HEK293 (cell line): ENCODE results near the gene F11.

Experiments
- CTCF ChIA-PET: fragments of 350-600 bp; formaldehyde crosslinking; extraction: SDS; loops from one replicate; lab custom pipeline; 2021; ENCODE audit warnings: antibody characterized with exemption; lab: Yijun Ruan, JAX
- POLR2A ChIA-PET: fragments of 300-600 bp; formaldehyde crosslinking; extraction: SDS; loops from one replicate; lab custom pipeline; 2020; ENCODE audit warnings: antibody characterized with exemption, inconsistent platforms; lab: Yijun Ruan, JAX
- H3K27ac ChIP-seq: fragments of 200-500 bp; sonication (Bioruptor generic); 2 replicates; pipeline ENCODE4 v1.5.1; 2014; ENCODE audit warnings: low read depth, low read length, control low read depth, inconsistent platforms; ENCODE audit errors: extremely low read depth
- H3K36me3 ChIP-seq, 2 experiments: fragments of 200-500 bp in 1 of 2; sonication (Bioruptor generic) in 1 of 2; 1 replicate in 1 of 2; 2 replicates in 1 of 2; pipeline ENCODE4 v1.5.1; 2014 to 2017; ENCODE audit warnings: inconsistent platforms in 2 of 2, low read length in 2 of 2; ENCODE audit not compliant: control insufficient read depth in 2 of 2, insufficient read depth in 1 of 2
- H3K4me1 ChIP-seq: fragments of 200-500 bp; sonication (Bioruptor generic); 2 replicates; pipeline ENCODE4 v1.5.1; 2014; ENCODE audit warnings: mild to moderate bottlenecking, low read length, inconsistent platforms; ENCODE audit not compliant: control insufficient read depth, insufficient read depth
- H3K4me3 ChIP-seq: 2 replicates; pipeline ENCODE4 v1.5.1; 2011; ENCODE audit warnings: low read depth, mild to moderate bottlenecking, control low read depth, low read length, moderate library complexity
- H3K9me3 ChIP-seq: fragments of 200-500 bp; sonication (Bioruptor generic); 2 replicates; pipeline ENCODE4 v1.5.1; 2014; ENCODE audit warnings: low read depth, low read length, inconsistent platforms; ENCODE audit not compliant: control insufficient read depth, insufficient read depth
- HOXC10 ChIP-seq: sonication (generic); formaldehyde crosslinking; IDR thresholded peaks from 2 replicates; pipeline ENCODE4 v1.8.1; 2023; ENCODE audit warnings: mild to moderate bottlenecking, missing genetic modification reagents
- PATZ1 ChIP-seq: fragments of 450-650 bp; formaldehyde crosslinking; IDR thresholded peaks from 2 replicates; pipeline ENCODE4 v1.5.1; 2016; ENCODE audit warnings: missing biosample characterization, missing genetic modification characterization
- REPIN1 ChIP-seq: fragments of 450-650 bp; formaldehyde crosslinking; IDR thresholded peaks from 2 replicates; pipeline ENCODE4 v1.5.1; 2017; ENCODE audit warnings: missing biosample characterization, missing genetic modification characterization, low read depth
- SP3 ChIP-seq: fragments of 450-650 bp; formaldehyde crosslinking; IDR thresholded peaks from 2 replicates; pipeline ENCODE4 v1.5.1; 2016; ENCODE audit warnings: missing biosample characterization, missing genetic modification characterization
- SP7 ChIP-seq: fragments of 450-650 bp; formaldehyde crosslinking; IDR thresholded peaks from 2 replicates; pipeline ENCODE4 v1.5.1; 2016; ENCODE audit warnings: missing biosample characterization, missing genetic modification characterization
- ZBTB1 ChIP-seq: fragments of 450-650 bp; formaldehyde crosslinking; IDR thresholded peaks from 2 replicates; pipeline ENCODE4 v1.5.1; 2016; ENCODE audit warnings: missing biosample characterization, missing genetic modification characterization
- ZBTB17 ChIP-seq: fragments of 450-650 bp; formaldehyde crosslinking; IDR thresholded peaks from 2 replicates; pipeline ENCODE4 v1.5.1; 2016; ENCODE audit warnings: missing biosample characterization, missing genetic modification characterization
- ZBTB20 ChIP-seq: fragments of 450-650 bp; formaldehyde crosslinking; IDR thresholded peaks from 2 replicates; pipeline ENCODE4 v1.5.1; 2016; ENCODE audit warnings: missing biosample characterization, missing genetic modification characterization
- ZFHX2 ChIP-seq: fragments of 450-650 bp; formaldehyde crosslinking; conservative IDR thresholded peaks from 2 replicates; pipeline ENCODE4 v1.5.1; 2016; ENCODE audit warnings: missing biosample characterization, missing genetic modification characterization
- ZFP37 ChIP-seq: fragments of 450-650 bp; formaldehyde crosslinking; IDR thresholded peaks from 2 replicates; pipeline ENCODE4 v1.5.1; 2016; ENCODE audit warnings: missing biosample characterization, missing genetic modification characterization
- ZNF132 ChIP-seq: fragments of 450-650 bp; formaldehyde crosslinking; IDR thresholded peaks from 2 replicates; pipeline ENCODE4 v1.5.1; 2017; ENCODE audit warnings: missing biosample characterization, missing genetic modification characterization, borderline replicate concordance
- ZNF157 ChIP-seq: fragments of 450-650 bp; formaldehyde crosslinking; IDR thresholded peaks from 2 replicates; pipeline ENCODE4 v1.5.1; 2016; ENCODE audit warnings: missing biosample characterization, missing genetic modification characterization
- ZNF223 ChIP-seq: fragments of 450-650 bp; formaldehyde crosslinking; IDR thresholded peaks from 2 replicates; pipeline ENCODE4 v1.5.1; 2016; ENCODE audit warnings: missing biosample characterization, missing genetic modification characterization
- ZNF24 ChIP-seq: fragments of 450-650 bp; formaldehyde crosslinking; IDR thresholded peaks from 2 replicates; pipeline ENCODE4 v1.5.1; 2016; ENCODE audit warnings: missing biosample characterization, missing genetic modification characterization
- ZNF248 ChIP-seq: fragments of 450-650 bp; formaldehyde crosslinking; IDR thresholded peaks from 2 replicates; pipeline ENCODE4 v1.5.1; 2017; ENCODE audit warnings: missing biosample characterization, missing genetic modification characterization
- ZNF558 ChIP-seq: fragments of 450-650 bp; formaldehyde crosslinking; IDR thresholded peaks from 2 replicates; pipeline ENCODE4 v1.5.1; 2016; ENCODE audit warnings: missing biosample characterization, missing genetic modification characterization
- ZNF600 ChIP-seq: fragments of 450-650 bp; formaldehyde crosslinking; IDR thresholded peaks from 2 replicates; pipeline ENCODE4 v1.5.1; 2016; ENCODE audit warnings: missing biosample characterization, missing genetic modification characterization
- ZNF629 ChIP-seq: fragments of 450-650 bp; formaldehyde crosslinking; IDR thresholded peaks from 2 replicates; pipeline ENCODE4 v1.5.1; 2017; ENCODE audit warnings: missing biosample characterization, missing genetic modification characterization
- ZNF664 ChIP-seq: fragments of 450-650 bp; formaldehyde crosslinking; IDR thresholded peaks from 2 replicates; pipeline ENCODE4 v1.5.1; 2016; ENCODE audit warnings: missing biosample characterization, missing genetic modification characterization
- ZNF791 ChIP-seq: fragments of 450-650 bp; formaldehyde crosslinking; IDR thresholded peaks from 2 replicates; pipeline ENCODE4 v1.5.1; 2016; ENCODE audit warnings: missing biosample characterization, missing genetic modification characterization
- ZNF792 ChIP-seq: fragments of 450-650 bp; formaldehyde crosslinking; IDR thresholded peaks from 2 replicates; pipeline ENCODE4 v1.5.1; 2016; ENCODE audit warnings: missing biosample characterization, missing genetic modification characterization
- ZNF837 ChIP-seq: fragments of 450-650 bp; formaldehyde crosslinking; IDR thresholded peaks from 2 replicates; pipeline ENCODE4 v1.5.1; 2016; ENCODE audit warnings: missing biosample characterization, missing genetic modification characterization
- ZXDB ChIP-seq: fragments of 450-650 bp; formaldehyde crosslinking; IDR thresholded peaks from 2 replicates; pipeline ENCODE4 v1.5.1; 2016; ENCODE audit warnings: missing biosample characterization, missing genetic modification characterization
- TF ChIP-seq, protein P1 (sequence below): fragments of 450-650 bp; formaldehyde crosslinking; IDR thresholded peaks from 2 replicates; pipeline ENCODE4 v1.5.1; 2016; ENCODE audit warnings: missing biosample characterization, missing genetic modification characterization, borderline replicate concordance
- TF ChIP-seq, protein P2 (sequence below): fragments of 450-650 bp; formaldehyde crosslinking; IDR thresholded peaks from 2 replicates; pipeline ENCODE4 v1.5.1; 2016; ENCODE audit warnings: missing biosample characterization, missing genetic modification characterization

F11 gene

GRCh38 chr4:186227744-186228513 lies 38.1 kb upstream of the F11 start:
- Histone ChIP-seq H3K4me3 (no peak overlapping the region), H3K36me3 (no peaks in the 10 kb centered on the region), H3K9me3 (no peaks in the 10 kb centered on the region), H3K27ac (no peak overlapping the region), H3K4me1 (peaks cover 10% of the 10 kb centered on the region)
- POLR2A ChIA-PET, result no interaction called here
- TF ChIP-seq ZNF600 (tag by site-specific recombination) (0 out of 2 replicates have a peak, but pooled peaks have one; percentile 15), ZBTB1 (tag by site-specific recombination) (no peak), ZBTB20 (peak; percentile 63; the same call in 1 of the 2 replicates)
- CTCF ChIA-PET, result interaction anchor here (0.5 kb wide), 1 partner anchor 27 kb away, joined by 3 read pairs; no protein-coding TSS in a partner anchor

- CTCF ChIA-PET, result no interaction called here
- TF ChIP-seq HOXC10 (no peak), ZFHX2 (tag by site-specific recombination) (no peak), REPIN1 (tag by site-specific recombination) (no peak), SP7 (tag by site-specific recombination) (no peak), ZNF248 (tag by site-specific recombination) (no peak), ZNF132 (tag by site-specific recombination) (no peak), SP3 (no peak), ZBTB17 (tag by site-specific recombination) (no peak)
- TF ChIP-seq, all 188 proteins: peak for 0
- no peaks in the 10 kb centered on the region for H3K36me3 ChIP-seq
- no peaks in the 10 kb centered on the region for H3K9me3 ChIP-seq
- H3K4me3 ChIP-seq, result no peak overlapping the region
- POLR2A ChIA-PET, result no interaction called here
- H3K27ac ChIP-seq, result no peak overlapping the region
- H3K4me1 ChIP-seq, result peaks cover 10% of the 10 kb centered on the region
These were observed 37.5 kb upstream of the F11 start for GRCh38 chr4:186228514-186228894.

DNA sequence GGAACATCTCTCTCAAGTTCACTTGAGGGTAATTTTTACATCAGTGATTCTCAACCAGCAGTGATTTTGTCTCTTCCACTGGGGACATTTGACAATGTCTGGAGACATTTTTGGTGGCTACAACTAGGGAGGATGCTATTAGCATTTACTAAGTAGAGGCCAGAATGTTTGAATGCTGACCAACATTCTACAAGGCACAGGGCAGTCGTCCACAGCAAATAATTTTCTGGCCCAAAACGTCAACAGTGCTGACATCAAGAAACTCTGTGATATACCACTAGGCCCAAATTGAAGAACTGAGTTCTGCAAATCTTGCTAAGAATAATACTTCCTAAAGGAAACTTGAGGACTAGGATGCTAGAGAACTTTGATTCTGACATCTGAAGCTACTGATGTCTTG lies 31.6 kb upstream of the F11 start:
- Histone ChIP-seq H3K4me1 (no peaks in the 10 kb centered on the region; the same call in 1 of the 2 replicates), H3K4me3 (no peak overlapping the region), H3K27ac (no peak overlapping the region), H3K36me3 (no peaks in the 10 kb centered on the region), H3K9me3 (no peaks in the 10 kb centered on the region)
- ChIA-PET CTCF (no interaction called here), POLR2A (no interaction called here)
- TF ChIP-seq ZNF157, result no peak
- no peak for TF ChIP-seq ZNF223 (tag by site-specific recombination)
- TF ChIP-seq ZXDB (tag by site-specific recombination), result no peak
- no peak for TF ChIP-seq ZNF837
- TF ChIP-seq ZNF629 (tag by site-specific recombination), result no peak
- no peak for TF ChIP-seq ZNF24
- no peak for TF ChIP-seq ZBTB17 (tag by site-specific recombination)
- no peak for TF ChIP-seq ZNF558
- no peak for TF ChIP-seq HOXC10
- TF ChIP-seq ZNF792 (tag by site-specific recombination), result no peak
- no peak for TF ChIP-seq ZNF791 (tag by site-specific recombination)
- TF ChIP-seq, protein P1, sequence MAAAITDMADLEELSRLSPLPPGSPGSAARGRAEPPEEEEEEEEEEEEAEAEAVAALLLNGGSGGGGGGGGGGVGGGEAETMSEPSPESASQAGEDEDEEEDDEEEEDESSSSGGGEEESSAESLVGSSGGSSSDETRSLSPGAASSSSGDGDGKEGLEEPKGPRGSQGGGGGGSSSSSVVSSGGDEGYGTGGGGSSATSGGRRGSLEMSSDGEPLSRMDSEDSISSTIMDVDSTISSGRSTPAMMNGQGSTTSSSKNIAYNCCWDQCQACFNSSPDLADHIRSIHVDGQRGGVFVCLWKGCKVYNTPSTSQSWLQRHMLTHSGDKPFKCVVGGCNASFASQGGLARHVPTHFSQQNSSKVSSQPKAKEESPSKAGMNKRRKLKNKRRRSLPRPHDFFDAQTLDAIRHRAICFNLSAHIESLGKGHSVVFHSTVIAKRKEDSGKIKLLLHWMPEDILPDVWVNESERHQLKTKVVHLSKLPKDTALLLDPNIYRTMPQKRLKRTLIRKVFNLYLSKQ (tag by site-specific recombination), result no peak
- TF ChIP-seq ZNF664, result no peak
- TF ChIP-seq, protein P2, sequence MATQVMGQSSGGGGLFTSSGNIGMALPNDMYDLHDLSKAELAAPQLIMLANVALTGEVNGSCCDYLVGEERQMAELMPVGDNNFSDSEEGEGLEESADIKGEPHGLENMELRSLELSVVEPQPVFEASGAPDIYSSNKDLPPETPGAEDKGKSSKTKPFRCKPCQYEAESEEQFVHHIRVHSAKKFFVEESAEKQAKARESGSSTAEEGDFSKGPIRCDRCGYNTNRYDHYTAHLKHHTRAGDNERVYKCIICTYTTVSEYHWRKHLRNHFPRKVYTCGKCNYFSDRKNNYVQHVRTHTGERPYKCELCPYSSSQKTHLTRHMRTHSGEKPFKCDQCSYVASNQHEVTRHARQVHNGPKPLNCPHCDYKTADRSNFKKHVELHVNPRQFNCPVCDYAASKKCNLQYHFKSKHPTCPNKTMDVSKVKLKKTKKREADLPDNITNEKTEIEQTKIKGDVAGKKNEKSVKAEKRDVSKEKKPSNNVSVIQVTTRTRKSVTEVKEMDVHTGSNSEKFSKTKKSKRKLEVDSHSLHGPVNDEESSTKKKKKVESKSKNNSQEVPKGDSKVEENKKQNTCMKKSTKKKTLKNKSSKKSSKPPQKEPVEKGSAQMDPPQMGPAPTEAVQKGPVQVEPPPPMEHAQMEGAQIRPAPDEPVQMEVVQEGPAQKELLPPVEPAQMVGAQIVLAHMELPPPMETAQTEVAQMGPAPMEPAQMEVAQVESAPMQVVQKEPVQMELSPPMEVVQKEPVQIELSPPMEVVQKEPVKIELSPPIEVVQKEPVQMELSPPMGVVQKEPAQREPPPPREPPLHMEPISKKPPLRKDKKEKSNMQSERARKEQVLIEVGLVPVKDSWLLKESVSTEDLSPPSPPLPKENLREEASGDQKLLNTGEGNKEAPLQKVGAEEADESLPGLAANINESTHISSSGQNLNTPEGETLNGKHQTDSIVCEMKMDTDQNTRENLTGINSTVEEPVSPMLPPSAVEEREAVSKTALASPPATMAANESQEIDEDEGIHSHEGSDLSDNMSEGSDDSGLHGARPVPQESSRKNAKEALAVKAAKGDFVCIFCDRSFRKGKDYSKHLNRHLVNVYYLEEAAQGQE, result no peak
- TF ChIP-seq PATZ1, result no peak
- no peak for TF ChIP-seq ZFP37 (tag by site-specific recombination)
